Suprapubic skin (tissue), 4 donors: Measurements from ENCODE around the gene CASP2.

ENCODE experiments used
- POLR2A ChIP-seq, 2 donors: fragments of 450-650 bp; IDR thresholded peaks; one replicate each; pipeline ENCODE4 v1.6.1; 2017; ENCODE audit warnings: antibody characterized with exemption in 2 of 2, mild to moderate bottlenecking in 2 of 2, moderate library complexity in 2 of 2
- POLR2AphosphoS5 ChIP-seq, 3 donors: sonication (generic); formaldehyde crosslinking; IDR thresholded peaks; one replicate each; pipeline ENCODE4 v1.6.1; 2017; ENCODE audit warnings: antibody characterized with exemption in 3 of 3
- TF ChIP-seq, protein P1 (sequence below), 2 donors: fragments of 200-600 bp in 1 of 2; fragments of 450-650 bp in 1 of 2; sonication (generic) in 1 of 2; IDR thresholded peaks; one replicate each; pipeline ENCODE4 v1.5.1; 2016 to 2019; ENCODE audit warnings: antibody characterized with exemption in 2 of 2, mild to moderate bottlenecking in 1 of 2, moderate library complexity in 1 of 2

DNA sequence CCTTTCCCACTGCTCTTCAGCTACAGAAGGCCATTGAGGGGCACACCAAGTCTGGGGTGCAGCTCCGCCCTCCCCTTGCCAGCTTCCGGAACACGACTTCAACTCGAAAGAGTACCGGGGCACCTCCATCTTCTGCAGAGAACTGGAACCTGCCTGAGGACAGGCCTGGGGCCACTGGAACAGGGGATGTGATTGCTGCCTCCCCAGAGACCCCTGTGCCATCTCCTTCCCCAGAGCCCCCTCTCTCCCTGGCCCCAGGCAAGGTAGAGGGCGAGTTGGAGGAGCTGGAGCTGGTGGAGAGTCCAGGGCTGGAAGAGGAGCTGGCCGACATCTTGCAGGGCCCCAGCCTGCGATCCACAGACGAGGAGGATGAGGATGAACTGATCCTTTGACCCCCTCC is 63.4 kb downstream of the CASP2 start:
- TF ChIP-seq, protein P1, sequence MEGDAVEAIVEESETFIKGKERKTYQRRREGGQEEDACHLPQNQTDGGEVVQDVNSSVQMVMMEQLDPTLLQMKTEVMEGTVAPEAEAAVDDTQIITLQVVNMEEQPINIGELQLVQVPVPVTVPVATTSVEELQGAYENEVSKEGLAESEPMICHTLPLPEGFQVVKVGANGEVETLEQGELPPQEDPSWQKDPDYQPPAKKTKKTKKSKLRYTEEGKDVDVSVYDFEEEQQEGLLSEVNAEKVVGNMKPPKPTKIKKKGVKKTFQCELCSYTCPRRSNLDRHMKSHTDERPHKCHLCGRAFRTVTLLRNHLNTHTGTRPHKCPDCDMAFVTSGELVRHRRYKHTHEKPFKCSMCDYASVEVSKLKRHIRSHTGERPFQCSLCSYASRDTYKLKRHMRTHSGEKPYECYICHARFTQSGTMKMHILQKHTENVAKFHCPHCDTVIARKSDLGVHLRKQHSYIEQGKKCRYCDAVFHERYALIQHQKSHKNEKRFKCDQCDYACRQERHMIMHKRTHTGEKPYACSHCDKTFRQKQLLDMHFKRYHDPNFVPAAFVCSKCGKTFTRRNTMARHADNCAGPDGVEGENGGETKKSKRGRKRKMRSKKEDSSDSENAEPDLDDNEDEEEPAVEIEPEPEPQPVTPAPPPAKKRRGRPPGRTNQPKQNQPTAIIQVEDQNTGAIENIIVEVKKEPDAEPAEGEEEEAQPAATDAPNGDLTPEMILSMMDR (IDR thresholded peaks at IDR 0.05), result no peak
- TF ChIP-seq POLR2AphosphoS5 (IDR thresholded peaks at IDR 0.05) (no peak), POLR2A (IDR thresholded peaks at IDR 0.05) (no peak)
